ENCODE measurements around the gene C22orf23. TPM values are rescaled to one million over a fixed set of nuclear protein-coding genes. Genes with fewer than 3 reads are reported as not detected.

The C22orf23 gene
- total RNA-seq, 2 donors from 2014 or later = not detected

GRCh38 chr22:37991731-37992442 is 38.5 kb upstream of the C22orf23 start:
- 52 to 68% methylated on average over 6 of the region's 6 CpGs for whole genome bisulfite sequencing, 2 donors
- Histone ChIP-seq H3K27me3 (no peaks in the 10 kb centered on the region), H3K4me3 (no peak overlapping the region), H3K4me1 (peaks cover 7% of the 10 kb centered on the region), H3K27ac (no peak overlapping the region), H3K9me3 (no peaks in the 10 kb centered on the region), H3K36me3 (replicated peaks in 1 of 2; ENCODE audit: insufficient read depth in 1 of 2, low read depth in 2 of 2) (no peaks in the 10 kb centered on the region)
- intact Hi-C loops (cut with DNase I) = no loop called here
- ATAC-seq (no peak), DNase-seq (no peak)
- TF ChIP-seq POLR2A (IDR thresholded peaks at IDR 0.05) (no peak), CTCF (IDR thresholded peaks at IDR 0.05) (no peak)

DNA sequence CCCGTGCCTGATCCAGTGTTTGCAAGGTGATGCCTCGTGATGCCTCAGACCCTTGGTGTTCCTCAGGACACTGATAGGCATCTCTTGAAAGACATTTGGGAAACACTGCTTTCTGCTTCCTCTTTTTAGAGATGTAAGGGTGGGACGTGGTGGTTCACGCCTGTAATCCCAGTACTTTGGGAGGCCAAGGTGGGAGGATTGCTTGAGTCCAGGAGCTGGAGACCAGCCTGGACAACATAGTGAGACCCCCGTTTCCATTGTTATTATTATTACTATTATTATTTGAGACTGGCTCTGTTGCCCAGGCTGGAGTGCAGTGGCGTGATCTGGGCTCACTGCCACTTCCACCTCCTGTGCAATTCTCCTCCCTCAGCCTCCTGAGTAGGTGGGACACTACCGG is 37.5 kb upstream of the C22orf23 start:
- 86 to 88% methylated on average over 7 of the region's 7 CpGs for WGBS, 2 donors
- ATAC-seq (no peak), DNase-seq (no peak)
- H3K36me3 ChIP-seq (replicated peaks in 1 of 2; ENCODE audit: insufficient read depth in 1 of 2, low read depth in 2 of 2) = no peaks in the 10 kb centered on the region
- H3K9me3 ChIP-seq = no peaks in the 10 kb centered on the region
- no peaks in the 10 kb centered on the region for H3K27me3 ChIP-seq
- TF ChIP-seq POLR2A (IDR thresholded peaks at IDR 0.05) = no peak
- no peak for TF ChIP-seq CTCF (IDR thresholded peaks at IDR 0.05)
- H3K4me1 ChIP-seq = peaks cover 12% of the 10 kb centered on the region
- intact Hi-C loops (cut with DNase I) = no loop called here
- no peak overlapping the region for H3K4me3 ChIP-seq
- no peak overlapping the region for H3K27ac ChIP-seq

DNA sequence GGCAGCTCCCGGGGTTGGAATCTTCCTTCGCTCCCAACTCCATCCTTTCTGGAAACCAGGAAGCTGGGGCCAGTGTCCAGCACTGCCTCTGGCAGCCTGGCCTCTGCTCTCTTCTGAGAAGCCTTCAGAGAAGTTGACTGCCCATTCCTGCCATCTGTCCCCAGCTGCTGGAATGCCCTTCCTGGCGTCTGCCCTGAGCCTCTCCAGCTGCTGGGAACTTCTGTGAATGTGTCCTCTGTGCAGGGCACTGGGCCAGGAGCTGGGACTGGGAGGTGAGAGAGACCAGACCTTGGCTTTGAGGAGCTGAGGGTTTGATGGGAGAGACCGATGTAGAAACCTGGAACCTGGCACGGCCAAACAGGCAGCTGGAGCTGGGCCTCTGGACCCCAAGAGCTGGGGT is 36.9 kb upstream of the C22orf23 start:
- H3K4me1 ChIP-seq = peaks cover 12% of the 10 kb centered on the region
- TF ChIP-seq CTCF (IDR thresholded peaks at IDR 0.05) (no peak), POLR2A (IDR thresholded peaks at IDR 0.05) (no peak)
- H3K27me3 ChIP-seq = no peaks in the 10 kb centered on the region
- intact Hi-C loops (cut with DNase I) = no loop called here
- no peak overlapping the region for H3K4me3 ChIP-seq
- no peaks in the 10 kb centered on the region for H3K36me3 ChIP-seq (replicated peaks in 1 of 2; ENCODE audit: insufficient read depth in 1 of 2, low read depth in 2 of 2)
- WGBS, 2 donors = 77 to 79% methylated on average over 4 to 5 of the region's 5 CpGs
- ATAC-seq (no peak), DNase-seq (no peak)
- no peak overlapping the region for H3K27ac ChIP-seq
- H3K9me3 ChIP-seq = no peaks in the 10 kb centered on the region

GRCh38 chr22:37989146-37990045 is 36.0 kb upstream of the C22orf23 start:
- H3K4me1 ChIP-seq = peaks cover 12% of the 10 kb centered on the region
- no peak overlapping the region for H3K4me3 ChIP-seq
- no peaks in the 10 kb centered on the region for H3K36me3 ChIP-seq (replicated peaks in 1 of 2; ENCODE audit: insufficient read depth in 1 of 2, low read depth in 2 of 2)
- H3K27me3 ChIP-seq = no peaks in the 10 kb centered on the region
- ATAC-seq (no peak), DNase-seq (no peak)
- no peak overlapping the region for H3K27ac ChIP-seq
- H3K9me3 ChIP-seq = no peaks in the 10 kb centered on the region
- TF ChIP-seq POLR2A (IDR thresholded peaks at IDR 0.05) = no peak
- TF ChIP-seq CTCF (IDR thresholded peaks at IDR 0.05) = no peak
- 90 to 91% methylated on average over 14 of the region's 14 CpGs for WGBS, 2 donors
- intact Hi-C loops (cut with DNase I) = no loop called here

All from body of pancreas (tissue), 4 donors.